Measurements from ENCODE around the gene ZNF300.
"Not testable (repeated sequence)": the region's sequence is repeated elsewhere in the genome, so short reads cannot be mapped to it uniquely, and the experiment has no call there.

Gene ZNF300

DNA sequence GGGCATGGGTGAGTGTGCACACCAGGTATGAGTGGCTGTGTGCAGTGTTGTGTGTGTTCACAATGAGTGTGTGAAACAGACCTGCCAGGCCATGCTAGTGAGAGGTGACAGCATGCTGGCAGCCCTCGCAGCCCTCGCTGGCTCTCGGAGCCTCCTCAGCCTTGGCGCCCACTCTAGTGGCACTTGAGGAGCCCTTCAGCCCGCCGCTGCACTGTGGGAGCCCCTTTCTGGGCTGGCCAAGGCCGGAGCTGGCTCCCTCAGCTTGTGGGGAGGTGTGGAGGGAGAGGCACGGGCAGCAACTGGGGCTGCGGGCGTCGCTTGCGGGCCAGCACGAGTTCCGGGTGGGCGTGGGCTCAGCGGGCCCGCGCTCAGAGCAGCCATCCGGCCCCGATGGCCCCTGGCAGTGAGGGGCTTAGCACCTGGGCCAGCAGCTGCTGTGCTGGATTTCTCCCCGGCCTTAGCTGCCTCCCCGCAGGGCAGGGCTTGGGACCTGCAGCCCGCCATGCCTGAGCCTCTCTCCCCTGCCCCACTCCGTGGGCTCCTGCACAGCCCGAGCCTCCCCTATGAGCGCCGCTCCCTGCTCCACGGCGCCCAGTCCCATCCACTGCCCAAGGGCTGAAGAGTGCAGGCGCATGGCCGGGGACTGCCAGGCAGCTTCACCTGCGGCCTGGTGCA is 59.5 kb downstream of the ZNF300 start:
- DNase-seq = not testable (repeated sequence)

All from NCI-H1694 (cell line).